Fibroblast of gingiva (primary cell): ENCODE data around the gene AUTS2.

Source experiments
- DNase-seq: peaks from one replicate; pipeline ENCODE4 v3.0.0-alpha.2; 2011; ENCODE audit warnings: low read depth

AUTS2 gene

GRCh38 chr7:69599955-69600709 lies 1.9 kb downstream of the AUTS2 start:
- no peak for DNase-seq

GRCh38 chr7:69600710-69601519 lies 2.6 kb downstream of the AUTS2 start:
- DNase-seq = no peak

- no peak for DNase-seq
Measured at GRCh38 chr7:69602522-69602921, 4.2 kb downstream of the AUTS2 start.

GRCh38 chr7:69603351-69603750 lies 5.1 kb downstream of the AUTS2 start:
- no peak for DNase-seq

GRCh38 chr7:69603937-69604494 lies 5.7 kb downstream of the AUTS2 start:
- DNase-seq = no peak

- DNase-seq = no peak
Measured at GRCh38 chr7:69605070-69605469, 6.8 kb downstream of the AUTS2 start.

GRCh38 chr7:69605546-69605945 lies 7.3 kb downstream of the AUTS2 start:
- no peak for DNase-seq

GRCh38 chr7:69608049-69608448 lies 9.8 kb downstream of the AUTS2 start:
- no peak for DNase-seq

- no peak for DNase-seq
Measured at GRCh38 chr7:69608878-69609277, 10.6 kb downstream of the AUTS2 start.

- no peak for DNase-seq
Measured at GRCh38 chr7:69609541-69610373, 11.5 kb downstream of the AUTS2 start.

GRCh38 chr7:69610374-69611084 lies 12.3 kb downstream of the AUTS2 start:
- DNase-seq = no peak

GRCh38 chr7:69612981-69613380 lies 14.7 kb downstream of the AUTS2 start:
- DNase-seq = no peak

GRCh38 chr7:69613846-69614245 lies 15.6 kb downstream of the AUTS2 start:
- DNase-seq = no peak

GRCh38 chr7:69615685-69616084 lies 17.4 kb downstream of the AUTS2 start:
- DNase-seq = no peak

GRCh38 chr7:69617364-69617763 lies 19.1 kb downstream of the AUTS2 start:
- no peak for DNase-seq

GRCh38 chr7:69619054-69619453 lies 20.8 kb downstream of the AUTS2 start:
- no peak for DNase-seq

GRCh38 chr7:69619635-69620034 lies 21.4 kb downstream of the AUTS2 start:
- no peak for DNase-seq

GRCh38 chr7:69620063-69620462 lies 21.8 kb downstream of the AUTS2 start:
- no peak for DNase-seq

- no peak for DNase-seq
Measured at GRCh38 chr7:69620650-69621049, 22.4 kb downstream of the AUTS2 start.

- DNase-seq = no peak
Measured at GRCh38 chr7:69622014-69622835, 23.9 kb downstream of the AUTS2 start.

GRCh38 chr7:69622960-69623359 lies 24.7 kb downstream of the AUTS2 start:
- DNase-seq = no peak
